Tibial nerve (tissue), 4 donors: ENCODE results near the gene RNF4.

Experiments
- EP300 ChIP-seq, 2 donors: sonication (generic); formaldehyde crosslinking; IDR thresholded peaks; one replicate each; pipeline ENCODE4 v1.6.1; 2017; ENCODE audit warnings: antibody characterized with exemption in 2 of 2, mild to moderate bottlenecking in 1 of 2
- POLR2A ChIP-seq, 2 donors: fragments of 450-650 bp; IDR thresholded peaks; one replicate each; pipeline ENCODE4 v1.6.1; 2017; ENCODE audit warnings: antibody characterized with exemption in 2 of 2, mild to moderate bottlenecking in 2 of 2, moderate library complexity in 2 of 2
- TF ChIP-seq, protein P1 (sequence below), 5 experiments: fragments of 200-600 bp in 3 of 5; fragments of 450-650 bp in 2 of 5; sonication (generic) in 3 of 5; IDR thresholded peaks; one replicate each; pipeline ENCODE4 v1.5.1; 2016 to 2019; ENCODE audit warnings: antibody characterized with exemption in 5 of 5, mild to moderate bottlenecking in 3 of 5, moderate library complexity in 2 of 5

DNA sequence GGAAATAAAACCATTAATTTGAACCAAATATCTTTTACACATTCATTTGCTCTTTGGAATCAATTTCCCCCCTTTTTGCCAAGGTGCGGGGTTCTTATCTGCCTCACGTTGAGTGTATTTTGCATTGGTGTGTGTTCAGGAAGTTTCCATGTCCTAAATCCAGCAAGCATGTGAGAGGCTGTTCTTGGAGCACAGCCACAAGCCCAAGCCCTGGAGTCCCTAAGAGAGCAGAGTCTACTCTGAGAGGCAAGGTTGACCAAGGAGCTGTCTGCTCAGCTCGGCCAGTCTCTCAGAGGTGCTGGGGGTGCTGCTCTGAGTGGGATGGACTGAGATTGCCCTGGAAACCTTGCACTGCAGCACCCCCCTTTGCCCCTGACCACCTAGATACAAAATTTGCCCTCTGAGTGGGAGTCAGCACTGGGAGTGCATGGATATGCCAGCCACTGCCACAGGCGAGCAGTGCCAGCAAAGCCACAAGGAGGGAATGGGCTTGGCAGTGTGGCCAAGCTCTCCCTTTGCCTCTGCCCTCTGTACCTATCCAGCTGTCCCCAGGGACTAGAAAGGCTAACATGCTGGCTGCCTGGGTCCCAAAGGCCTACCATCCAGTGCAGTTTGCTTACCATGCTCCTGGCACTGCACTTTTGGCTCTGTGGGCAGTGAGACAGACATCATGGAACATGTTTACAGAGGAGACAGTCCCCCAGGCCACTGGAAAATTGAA, 47.1 kb downstream of the RNF4 start:
- TF ChIP-seq, protein P1, sequence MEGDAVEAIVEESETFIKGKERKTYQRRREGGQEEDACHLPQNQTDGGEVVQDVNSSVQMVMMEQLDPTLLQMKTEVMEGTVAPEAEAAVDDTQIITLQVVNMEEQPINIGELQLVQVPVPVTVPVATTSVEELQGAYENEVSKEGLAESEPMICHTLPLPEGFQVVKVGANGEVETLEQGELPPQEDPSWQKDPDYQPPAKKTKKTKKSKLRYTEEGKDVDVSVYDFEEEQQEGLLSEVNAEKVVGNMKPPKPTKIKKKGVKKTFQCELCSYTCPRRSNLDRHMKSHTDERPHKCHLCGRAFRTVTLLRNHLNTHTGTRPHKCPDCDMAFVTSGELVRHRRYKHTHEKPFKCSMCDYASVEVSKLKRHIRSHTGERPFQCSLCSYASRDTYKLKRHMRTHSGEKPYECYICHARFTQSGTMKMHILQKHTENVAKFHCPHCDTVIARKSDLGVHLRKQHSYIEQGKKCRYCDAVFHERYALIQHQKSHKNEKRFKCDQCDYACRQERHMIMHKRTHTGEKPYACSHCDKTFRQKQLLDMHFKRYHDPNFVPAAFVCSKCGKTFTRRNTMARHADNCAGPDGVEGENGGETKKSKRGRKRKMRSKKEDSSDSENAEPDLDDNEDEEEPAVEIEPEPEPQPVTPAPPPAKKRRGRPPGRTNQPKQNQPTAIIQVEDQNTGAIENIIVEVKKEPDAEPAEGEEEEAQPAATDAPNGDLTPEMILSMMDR (IDR thresholded peaks at IDR 0.05), result no peak
- TF ChIP-seq EP300 (IDR thresholded peaks at IDR 0.05) (no peak), POLR2A (IDR thresholded peaks at IDR 0.05) (no peak)
